ENCODE measurements around the gene ABCG1.

GRCh38 chr21:42190486-42190863 is 28.5 kb upstream of the ABCG1 start:
- TF ChIP-seq CTCF (IDR thresholded peaks at IDR 0.05) (no peak), POLR2AphosphoS5 (IDR thresholded peaks at IDR 0.05) (no peak), POLR2A (IDR thresholded peaks at IDR 0.05; ENCODE audit: low read depth) (no peak), EP300 (IDR thresholded peaks at IDR 0.05) (no peak)

Data from esophagus muscularis mucosa (tissue), 4 donors.